Measurements from ENCODE around the gene CLECL1.

- no peak for TF ChIP-seq CTCF (IDR thresholded peaks at IDR 0.05; ENCODE audit: insufficient read depth, low read depth, low read length)
- no peak for TF ChIP-seq EZH2 (IDR thresholded peaks at IDR 0.05; ENCODE audit: insufficient read depth, low read length)
Observed at GRCh38 chr12:9718968-9719367, 13.9 kb downstream of the CLECL1 start.

Data from astrocyte (in vitro differentiated cells and primary cell).